Trophoblast cell (in vitro differentiated cells and primary cell): ENCODE measurements around the gene CLTCL1.
"Not testable (repeated sequence)": the region's sequence is repeated elsewhere in the genome, so short reads cannot be mapped to it uniquely, and the experiment has no call there.

Source experiments
- DNase-seq, 2 donors: peaks; one replicate each; pipeline ENCODE4 v3.0.0-alpha.2; 2016
- H2AFZ ChIP-seq: 2 replicates; pipeline ENCODE4 v1.6.1; 2013; ENCODE audit warnings: low read length, moderate library complexity, mild to moderate bottlenecking; ENCODE audit not compliant: insufficient read depth, poor library complexity
- H2AK5ac ChIP-seq: 2 replicates; pipeline ENCODE4 v1.6.1; 2013; ENCODE audit warnings: mild to moderate bottlenecking, low read length
- H2BK120ac ChIP-seq: 2 replicates; pipeline ENCODE4 v1.6.1; 2013; ENCODE audit warnings: low read length, mild to moderate bottlenecking, moderate library complexity; ENCODE audit not compliant: insufficient read depth, poor library complexity
- H2BK12ac ChIP-seq: 2 replicates; pipeline ENCODE4 v1.6.1; 2013; ENCODE audit warnings: mild to moderate bottlenecking, low read length, moderate library complexity
- H2BK5ac ChIP-seq: 2 replicates; pipeline ENCODE4 v1.6.1; 2013; ENCODE audit warnings: low read length, low read depth, moderate library complexity, mild to moderate bottlenecking; ENCODE audit not compliant: poor library complexity
- H3K14ac ChIP-seq: 2 replicates; pipeline ENCODE4 v1.6.1; 2013; ENCODE audit warnings: mild to moderate bottlenecking, low read length
- H3K18ac ChIP-seq: 2 replicates; pipeline ENCODE4 v1.6.1; 2013; ENCODE audit warnings: mild to moderate bottlenecking, low read length
- H3K23ac ChIP-seq: 2 replicates; pipeline ENCODE4 v1.6.1; 2013; ENCODE audit warnings: low read length
- H3K27ac ChIP-seq: 2 replicates; pipeline ENCODE4 v1.5.1; 2013; ENCODE audit warnings: low read depth, mild to moderate bottlenecking, inconsistent platforms, low read length, moderate library complexity
- H3K27me3 ChIP-seq: 2 replicates; pipeline ENCODE4 v1.6.1; 2013; ENCODE audit warnings: inconsistent platforms, mild to moderate bottlenecking, low read length, moderate library complexity; ENCODE audit not compliant: insufficient read depth
- H3K36me3 ChIP-seq, 2 experiments: 1 replicate in 1 of 2; 2 replicates in 1 of 2; pipeline ENCODE4 v1.6.1; 2013; ENCODE audit warnings: low read length in 2 of 2, mild to moderate bottlenecking in 2 of 2, moderate library complexity in 1 of 2; ENCODE audit not compliant: insufficient read depth in 2 of 2, control insufficient read depth in 1 of 2
- H3K4ac ChIP-seq: 2 replicates; pipeline ENCODE4 v1.6.1; 2013; ENCODE audit warnings: low read depth, mild to moderate bottlenecking, low read length, moderate library complexity
- H3K4me1 ChIP-seq, 2 experiments: 1 replicate in 1 of 2; 2 replicates in 1 of 2; pipeline ENCODE4 v1.6.1; 2013; ENCODE audit warnings: low read length in 2 of 2, mild to moderate bottlenecking in 2 of 2, moderate library complexity in 1 of 2; ENCODE audit not compliant: insufficient read depth in 2 of 2, control insufficient read depth in 1 of 2
- H3K4me2 ChIP-seq: 2 replicates; pipeline ENCODE4 v1.6.1; 2013; ENCODE audit warnings: inconsistent platforms, mild to moderate bottlenecking, low read length, moderate library complexity
- H3K4me3 ChIP-seq: 2 replicates; pipeline ENCODE4 v1.5.1; 2013; ENCODE audit warnings: mild to moderate bottlenecking, low read depth, low read length, inconsistent platforms
- H3K79me1 ChIP-seq: one replicate; pipeline ENCODE4 v1.6.1; 2013; ENCODE audit warnings: low read length
- H3K79me2 ChIP-seq: 2 replicates; pipeline ENCODE4 v1.6.1; 2013; ENCODE audit warnings: low read length, mild to moderate bottlenecking; ENCODE audit not compliant: control insufficient read depth, insufficient read depth, poor library complexity
- H3K9ac ChIP-seq: 2 replicates; pipeline ENCODE4 v1.6.1; 2013; ENCODE audit warnings: mild to moderate bottlenecking, low read length
- H3K9me3 ChIP-seq: 2 replicates; pipeline ENCODE4 v1.6.1; 2013; ENCODE audit warnings: low read depth, mild to moderate bottlenecking, control low read depth, inconsistent platforms, low read length; ENCODE audit not compliant: insufficient read depth
- H4K12ac ChIP-seq: 2 replicates; pipeline ENCODE4 v1.6.1; 2013; ENCODE audit warnings: low read depth, mild to moderate bottlenecking, low read length, moderate library complexity
- H4K8ac ChIP-seq: 2 replicates; pipeline ENCODE4 v1.6.1; 2013; ENCODE audit warnings: low read depth, mild to moderate bottlenecking, low read length, moderate library complexity
- H4K91ac ChIP-seq: one replicate; pipeline ENCODE4 v1.6.1; 2013; ENCODE audit warnings: low read depth, mild to moderate bottlenecking, low read length, moderate library complexity
- WGBS: extraction: QIAGEN DNeasy Blood & Tissue Kit; methylation state at CpG from one replicate; pipeline ENCODE4 v1.1.7; 2013; ENCODE audit warnings: missing lambda C conversion rate; ENCODE audit not compliant: insufficient read length, insufficient coverage; ENCODE audit errors: extremely low coverage; 5-methylcytosine and 5-hydroxymethylcytosine counted together

CLTCL1 gene

GRCh38 chr22:19260194-19260593 is 31.3 kb downstream of the CLTCL1 start:
- no peak overlapping the region for H2BK12ac ChIP-seq
- no peak overlapping the region for H2BK120ac ChIP-seq
- no peak overlapping the region for H3K14ac ChIP-seq
- no CpG with 5 or more reads among the region's 6 CpGs for WGBS
- H2AK5ac ChIP-seq = no peak overlapping the region
- no peak overlapping the region for H4K12ac ChIP-seq
- no peak for DNase-seq
- H3K9me3 ChIP-seq = peaks cover 2% of the 10 kb centered on the region
- no peaks in the 10 kb centered on the region for H3K27me3 ChIP-seq
- peaks cover 0 to 4% of the 10 kb centered on the region in 2 experiments for H3K36me3 ChIP-seq
- no peak overlapping the region for H3K4ac ChIP-seq
- H3K4me2 ChIP-seq = no peak overlapping the region
- H3K18ac ChIP-seq = no peak overlapping the region
- no peak overlapping the region for H4K91ac ChIP-seq
- H3K79me2 ChIP-seq = no peaks in the 10 kb centered on the region
- H3K4me1 ChIP-seq = no peaks in the 10 kb centered on the region
- H2AFZ ChIP-seq = no peak overlapping the region
- no peak overlapping the region for H2BK5ac ChIP-seq
- no peaks in the 10 kb centered on the region for H3K79me1 ChIP-seq
- no peak overlapping the region for H3K4me3 ChIP-seq
- no peak overlapping the region for H3K23ac ChIP-seq
- no peak overlapping the region for H3K27ac ChIP-seq
- no peak overlapping the region for H4K8ac ChIP-seq
- H3K9ac ChIP-seq = no peak overlapping the region

- not testable (repeated sequence) for H3K27ac ChIP-seq, H3K9me3 ChIP-seq, H2BK120ac ChIP-seq, H3K79me1 ChIP-seq, H2BK5ac ChIP-seq, H3K36me3 ChIP-seq, H3K4me3 ChIP-seq, H3K4me1 ChIP-seq, H3K18ac ChIP-seq, H4K91ac ChIP-seq, H3K4me2 ChIP-seq, H4K12ac ChIP-seq, H3K79me2 ChIP-seq, H3K14ac ChIP-seq, H3K27me3 ChIP-seq, H3K23ac ChIP-seq, H2BK12ac ChIP-seq, H3K9ac ChIP-seq, H3K4ac ChIP-seq, H2AK5ac ChIP-seq, H4K8ac ChIP-seq, H2AFZ ChIP-seq, DNase-seq
- no CpG with 5 or more reads among the region's 4 CpGs for WGBS
Observed at GRCh38 chr22:19258968-19259288, 32.6 kb downstream of the CLTCL1 start.

- no peak overlapping the region for H4K8ac ChIP-seq
- no peak overlapping the region for H3K4me3 ChIP-seq
- H3K4me1 ChIP-seq = no peaks in the 10 kb centered on the region
- peaks cover 0 to 4% of the 10 kb centered on the region in 2 experiments for H3K36me3 ChIP-seq
- no peak overlapping the region for H3K4ac ChIP-seq
- no peak overlapping the region for H2BK120ac ChIP-seq
- no peak overlapping the region for H3K23ac ChIP-seq
- no peak overlapping the region for H4K91ac ChIP-seq
- no peak overlapping the region for H3K14ac ChIP-seq
- no peak overlapping the region for H3K9ac ChIP-seq
- H3K9me3 ChIP-seq = peaks cover 2% of the 10 kb centered on the region
- no peak overlapping the region for H2BK5ac ChIP-seq
- no peaks in the 10 kb centered on the region for H3K79me2 ChIP-seq
- H3K4me2 ChIP-seq = no peak overlapping the region
- no peak overlapping the region for H2BK12ac ChIP-seq
- no peaks in the 10 kb centered on the region for H3K79me1 ChIP-seq
- DNase-seq = no peak
- H3K27me3 ChIP-seq = no peaks in the 10 kb centered on the region
- WGBS = no CpG with 5 or more reads among the region's 7 CpGs
- peak overlapping the region; percentile 36 for H4K12ac ChIP-seq
- no peak overlapping the region for H3K18ac ChIP-seq
- no peak overlapping the region for H3K27ac ChIP-seq
- H2AFZ ChIP-seq = no peak overlapping the region
- no peak overlapping the region for H2AK5ac ChIP-seq
Observed at GRCh38 chr22:19258371-19258770, 33.1 kb downstream of the CLTCL1 start.

GRCh38 chr22:19256362-19256761 is 35.2 kb downstream of the CLTCL1 start:
- H3K23ac ChIP-seq, H3K27me3 ChIP-seq, H3K4ac ChIP-seq, H2BK12ac ChIP-seq, H4K91ac ChIP-seq, H3K14ac ChIP-seq, H3K79me1 ChIP-seq, H2BK5ac ChIP-seq, H3K36me3 ChIP-seq, H3K9me3 ChIP-seq, H3K4me1 ChIP-seq, H2AFZ ChIP-seq, DNase-seq, H4K8ac ChIP-seq, H3K18ac ChIP-seq, H3K79me2 ChIP-seq, H2BK120ac ChIP-seq, H3K27ac ChIP-seq, H3K9ac ChIP-seq, H3K4me3 ChIP-seq, H3K4me2 ChIP-seq, H2AK5ac ChIP-seq, H4K12ac ChIP-seq: not testable (repeated sequence)
- WGBS = no CpG with 5 or more reads among the region's 8 CpGs
